Cardiac muscle cell (in vitro differentiated cells and primary cell): ENCODE results near the gene OPRL1. TPM values are rescaled to one million over a fixed set of nuclear protein-coding genes. Genes with fewer than 3 reads are reported as not detected.
"Not testable (repeated sequence)": the region's sequence is repeated elsewhere in the genome, so short reads cannot be mapped to it uniquely, and the experiment has no call there.

Experiments used
- DNase-seq, 2 donors: peaks; one replicate each; pipeline versions ENCODE4 v3.0.0 to v3.0.0-alpha.2; 2010 to 2017; ENCODE audit warnings: low read depth in 1 of 2, low spot score in 1 of 2
- H3K27ac ChIP-seq: fragments of 200-600 bp; sonication (generic); 2 replicates; pipeline ENCODE4 v1.5.1; 2016
- H3K27me3 ChIP-seq: fragments of 200-600 bp; sonication (generic); 2 replicates; pipeline ENCODE4 v1.6.0; 2016; ENCODE audit warnings: control low read depth
- H3K36me3 ChIP-seq: fragments of 200-600 bp; sonication (generic); 2 replicates; pipeline ENCODE4 v1.5.1; 2016; ENCODE audit warnings: control low read depth
- H3K4me1 ChIP-seq: fragments of 200-600 bp; sonication (generic); 2 replicates; pipeline ENCODE4 v1.8.1; 2017; ENCODE audit warnings: low read depth, mild to moderate bottlenecking, mixed run types
- H3K4me3 ChIP-seq: fragments of 200-600 bp; sonication (generic); 2 replicates; pipeline ENCODE4 v1.5.1; 2016; ENCODE audit warnings: mild to moderate bottlenecking
- H3K9me3 ChIP-seq: fragments of 200-600 bp; sonication (generic); 2 replicates; pipeline ENCODE4 v1.5.1; 2017; ENCODE audit warnings: low read depth, mild to moderate bottlenecking, control low read depth
- polyA plus RNA-seq: library from polyadenylated mRNA; unstranded; fragments of >200 nt; fragmentation: Nextera tagmentation; extraction: Ambion mirVana; gene quantifications from 2 replicates; pipeline ENCODE4 v1.2.1, GENCODE V29; 2016
- total RNA-seq: library from RNA; depleted of rRNA; stranded (reverse); fragments of >200 nt; gene quantifications from 2 replicates; pipeline ENCODE4 v1.2.3, GENCODE V29; 2016
- TF ChIP-seq, protein P1 (sequence below): IDR thresholded peaks from 2 replicates; pipeline ENCODE4 v1.5.1; 2012; ENCODE audit warnings: low read depth, mild to moderate bottlenecking, low read length

The OPRL1 gene
- total and polyA plus RNA-seq, 2 experiments from 2014 or later = 2.1 to 9.6 TPM

DNA sequence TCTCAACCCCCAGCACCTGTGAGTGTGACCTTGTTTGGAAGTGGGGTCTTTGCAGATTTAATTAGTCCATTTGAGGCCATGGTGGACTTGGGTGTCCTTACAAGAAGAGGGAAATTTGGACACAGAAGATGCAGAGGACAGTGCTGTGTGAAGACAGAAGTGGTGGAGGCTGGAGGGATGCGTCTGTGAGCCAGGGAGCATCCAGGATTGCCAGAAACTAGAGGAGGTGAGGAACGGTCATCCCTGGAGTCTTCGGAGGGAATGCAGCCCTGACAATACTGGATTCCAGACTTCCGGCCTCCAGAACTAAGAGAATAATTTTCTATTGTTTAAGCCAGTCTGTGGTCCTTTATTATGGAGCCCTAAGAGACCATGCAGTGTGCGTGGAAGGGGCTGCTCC is 50.4 kb downstream of the OPRL1 start:
- Histone ChIP-seq H3K9me3 (no peaks in the 10 kb centered on the region), H3K27me3 (no peaks in the 10 kb centered on the region), H3K27ac (no peak overlapping the region), H3K4me3 (no peak overlapping the region), H3K4me1 (no peaks in the 10 kb centered on the region), H3K36me3 (no peaks in the 10 kb centered on the region)
- no peak for DNase-seq
- TF ChIP-seq, protein P1, sequence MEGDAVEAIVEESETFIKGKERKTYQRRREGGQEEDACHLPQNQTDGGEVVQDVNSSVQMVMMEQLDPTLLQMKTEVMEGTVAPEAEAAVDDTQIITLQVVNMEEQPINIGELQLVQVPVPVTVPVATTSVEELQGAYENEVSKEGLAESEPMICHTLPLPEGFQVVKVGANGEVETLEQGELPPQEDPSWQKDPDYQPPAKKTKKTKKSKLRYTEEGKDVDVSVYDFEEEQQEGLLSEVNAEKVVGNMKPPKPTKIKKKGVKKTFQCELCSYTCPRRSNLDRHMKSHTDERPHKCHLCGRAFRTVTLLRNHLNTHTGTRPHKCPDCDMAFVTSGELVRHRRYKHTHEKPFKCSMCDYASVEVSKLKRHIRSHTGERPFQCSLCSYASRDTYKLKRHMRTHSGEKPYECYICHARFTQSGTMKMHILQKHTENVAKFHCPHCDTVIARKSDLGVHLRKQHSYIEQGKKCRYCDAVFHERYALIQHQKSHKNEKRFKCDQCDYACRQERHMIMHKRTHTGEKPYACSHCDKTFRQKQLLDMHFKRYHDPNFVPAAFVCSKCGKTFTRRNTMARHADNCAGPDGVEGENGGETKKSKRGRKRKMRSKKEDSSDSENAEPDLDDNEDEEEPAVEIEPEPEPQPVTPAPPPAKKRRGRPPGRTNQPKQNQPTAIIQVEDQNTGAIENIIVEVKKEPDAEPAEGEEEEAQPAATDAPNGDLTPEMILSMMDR = no peak

- no peak for DNase-seq
- Histone ChIP-seq H3K36me3 (no peaks in the 10 kb centered on the region), H3K4me1 (no peaks in the 10 kb centered on the region), H3K4me3 (no peak overlapping the region), H3K27me3 (no peaks in the 10 kb centered on the region), H3K27ac (no peak overlapping the region), H3K9me3 (no peaks in the 10 kb centered on the region)
- TF ChIP-seq, protein P1 = no peak
Measured at GRCh38 chr20:64130876-64131275, 51.0 kb downstream of the OPRL1 start.

DNA sequence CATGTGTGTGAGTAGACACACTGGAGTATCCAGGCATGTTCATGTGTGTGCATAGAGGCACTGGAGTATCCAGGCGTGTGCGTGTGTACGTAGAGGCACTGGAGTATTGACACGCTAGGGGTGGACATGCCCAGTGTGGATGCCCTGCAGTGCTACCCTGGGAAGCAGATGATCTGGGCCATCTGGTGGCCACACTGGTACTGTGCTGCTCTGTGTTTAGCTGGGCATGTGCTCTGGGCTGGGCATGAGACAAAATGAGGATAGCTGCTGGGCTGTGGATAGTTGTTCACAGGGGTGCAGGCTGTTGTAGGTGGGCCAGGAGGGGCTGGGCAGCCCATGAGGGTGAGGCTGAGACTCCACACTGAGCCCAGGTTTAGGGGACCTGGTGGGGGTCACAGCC is 51.5 kb downstream of the OPRL1 start:
- Histone ChIP-seq H3K4me1 (no peaks in the 10 kb centered on the region), H3K27me3 (no peaks in the 10 kb centered on the region), H3K36me3 (no peaks in the 10 kb centered on the region), H3K4me3 (no peak overlapping the region), H3K27ac (no peak overlapping the region), H3K9me3 (no peaks in the 10 kb centered on the region)
- peak in 1 of 2 donors; percentile 8 for DNase-seq
- TF ChIP-seq, protein P1 = peak; percentile 8

DNA sequence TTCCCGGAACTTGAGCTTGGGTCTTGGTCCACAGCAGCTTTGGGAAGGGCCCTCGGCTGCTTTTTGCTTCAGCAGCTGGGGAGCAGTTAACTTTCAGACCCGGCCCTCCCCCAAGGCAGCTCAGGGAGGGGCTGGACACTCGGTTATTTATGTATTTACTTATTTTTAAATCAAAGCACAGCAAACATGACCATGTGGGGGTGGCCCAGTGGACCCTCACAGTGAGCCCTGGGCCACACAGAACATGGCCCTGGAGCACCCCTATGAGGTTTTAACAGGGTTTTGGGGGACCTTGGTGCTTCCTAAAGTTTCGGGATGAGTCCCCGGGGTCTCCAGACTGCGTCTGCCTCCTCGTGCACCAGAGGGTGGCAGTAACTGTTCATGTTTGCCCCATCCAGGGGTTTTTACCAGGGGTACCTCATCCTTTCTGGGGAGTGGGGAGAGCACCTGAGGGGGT is 54.1 kb downstream of the OPRL1 start:
- TF ChIP-seq, protein P1 = peak; percentile 2
- no peak for DNase-seq
- Histone ChIP-seq H3K4me3 (no peak overlapping the region), H3K27ac (no peak overlapping the region), H3K9me3 (no peaks in the 10 kb centered on the region), H3K4me1 (no peaks in the 10 kb centered on the region), H3K27me3 (no peaks in the 10 kb centered on the region), H3K36me3 (no peaks in the 10 kb centered on the region)

- not testable (repeated sequence) for H3K4me3 ChIP-seq, H3K27ac ChIP-seq, H3K36me3 ChIP-seq, H3K4me1 ChIP-seq, DNase-seq, H3K27me3 ChIP-seq, H3K9me3 ChIP-seq
Measured at GRCh38 chr20:64134744-64135143, 54.9 kb downstream of the OPRL1 start.

GRCh38 chr20:64136004-64136710 is 56.3 kb downstream of the OPRL1 start:
- H3K27ac ChIP-seq = no peak overlapping the region
- no peaks in the 10 kb centered on the region for H3K4me1 ChIP-seq
- H3K9me3 ChIP-seq = no peaks in the 10 kb centered on the region
- TF ChIP-seq, protein P1 = no peak
- H3K4me3 ChIP-seq = no peak overlapping the region
- no peaks in the 10 kb centered on the region for H3K27me3 ChIP-seq
- no peaks in the 10 kb centered on the region for H3K36me3 ChIP-seq
- no peak for DNase-seq
